ENCODE results near the gene IDI2.
"Not testable (repeated sequence)": the region's sequence is repeated elsewhere in the genome, so short reads cannot be mapped to it uniquely, and the experiment has no call there.

The IDI2 gene

DNA sequence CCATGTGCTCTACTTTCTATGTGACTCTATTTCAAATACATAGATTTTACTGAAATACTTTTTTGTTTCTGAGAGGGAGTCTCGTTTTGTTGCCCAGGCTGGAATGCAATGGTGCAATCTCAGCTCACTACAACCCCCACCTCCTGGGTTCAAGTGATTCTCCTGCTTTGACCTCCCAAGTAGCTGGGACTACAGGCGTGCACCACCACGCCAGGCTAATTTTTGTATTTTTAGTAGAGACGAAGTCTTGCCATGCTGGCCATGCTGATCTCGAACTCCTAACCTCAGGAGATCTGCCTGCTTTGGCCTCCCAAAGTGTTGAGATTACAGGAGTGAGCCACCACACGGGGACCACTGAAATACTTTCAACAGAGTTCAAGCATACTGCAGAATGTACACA is 19.8 kb upstream of the IDI2 start:
- no peak for DNase-seq

GRCh38 chr10:1044964-1045363 is 19.3 kb upstream of the IDI2 start:
- no peak for DNase-seq

- DNase-seq, result no peak
These were observed 18.5 kb upstream of the IDI2 start for GRCh38 chr10:1044146-1044545.

DNA sequence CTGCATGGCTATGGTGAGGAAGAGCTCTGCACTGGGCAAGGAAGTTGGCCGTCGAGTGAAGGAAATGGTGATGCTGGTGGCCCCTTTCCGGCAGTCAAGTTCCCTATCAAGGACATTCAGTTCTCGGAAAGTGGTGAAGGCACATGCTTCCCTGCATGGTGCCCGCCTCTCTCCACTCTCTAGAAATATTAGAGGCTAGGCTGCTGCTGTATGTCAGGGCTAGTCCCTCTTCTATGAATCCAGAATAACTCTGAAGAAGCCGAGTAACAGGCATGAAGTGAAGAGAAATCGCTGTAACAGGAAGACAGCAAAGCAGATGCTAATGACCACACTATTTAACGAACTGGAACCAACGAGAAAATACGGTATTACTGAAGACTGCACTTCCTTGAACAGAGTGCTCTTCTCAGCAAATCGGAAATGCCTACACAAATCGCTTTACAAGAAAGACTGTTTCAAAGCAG is 17.9 kb upstream of the IDI2 start:
- peak in 1 of 2 donors; percentile 9 for DNase-seq

GRCh38 chr10:1041514-1041913 is 15.9 kb upstream of the IDI2 start:
- no peak for DNase-seq

GRCh38 chr10:1040133-1040532 is 14.5 kb upstream of the IDI2 start:
- DNase-seq, result no peak

DNA sequence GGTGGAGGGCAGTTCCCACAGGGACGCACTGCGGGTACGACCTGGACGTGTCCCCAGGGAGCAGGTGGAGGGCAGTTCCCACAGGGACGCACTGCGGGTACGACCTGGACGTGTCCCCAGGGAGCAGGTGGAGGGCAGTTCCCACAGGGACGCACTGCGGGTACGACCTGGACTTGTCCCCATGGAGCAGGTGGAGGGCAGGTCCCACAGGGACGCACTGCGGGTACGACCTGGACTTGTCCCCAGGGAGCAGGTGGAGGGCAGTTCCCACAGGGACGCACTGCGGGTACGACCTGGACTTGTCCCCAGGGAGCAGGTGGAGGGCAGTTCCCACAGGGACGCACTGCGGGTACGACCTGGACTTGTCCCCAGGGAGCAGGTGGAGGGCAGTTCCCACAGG is 13.1 kb upstream of the IDI2 start:
- DNase-seq, result not testable (repeated sequence)

DNA sequence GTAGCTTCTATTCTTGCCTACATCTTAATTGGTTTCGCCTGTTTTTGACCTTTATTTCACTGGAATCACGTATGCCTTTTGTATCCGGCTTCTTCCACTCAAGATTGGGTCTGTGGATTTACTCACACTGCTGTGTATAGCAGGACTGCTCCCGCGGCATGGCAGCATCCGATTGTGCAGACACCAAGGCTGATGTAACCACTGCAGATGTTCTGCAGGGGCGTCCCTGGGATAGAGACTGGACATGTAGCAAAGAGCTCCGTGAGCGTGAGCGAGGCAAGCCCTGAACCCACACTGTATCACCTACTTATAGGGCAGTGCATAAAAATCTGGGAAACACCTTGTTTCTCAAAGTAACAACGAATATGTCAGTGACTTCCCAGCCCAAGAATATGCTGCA is 11.4 kb upstream of the IDI2 start:
- no peak for DNase-seq

DNA sequence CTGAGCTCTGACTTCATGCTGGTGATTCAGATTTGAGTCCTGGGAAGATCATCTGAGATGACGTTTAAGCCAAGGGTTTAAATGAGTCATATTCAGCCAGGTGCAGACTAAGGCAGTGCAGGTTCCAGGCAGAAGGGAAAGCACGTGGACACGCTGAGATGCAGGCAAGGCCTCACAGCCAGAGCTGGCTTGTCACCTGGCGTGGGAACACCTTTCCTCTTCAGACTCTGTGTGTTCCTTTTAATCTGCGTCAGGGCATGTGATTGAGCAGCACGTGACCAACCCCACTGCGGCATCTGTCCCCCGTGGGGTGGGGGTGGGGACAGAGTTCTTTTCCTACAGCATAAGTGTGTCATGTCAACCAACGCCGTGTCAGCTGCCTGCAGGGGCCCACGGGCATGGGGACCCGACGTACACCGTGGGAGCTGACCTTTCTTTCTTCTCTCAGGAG is 10.7 kb upstream of the IDI2 start:
- peak; percentile 26 to 42 for DNase-seq

- DNase-seq, result no peak
These were observed 9.5 kb upstream of the IDI2 start for GRCh38 chr10:1035201-1035600.

DNA sequence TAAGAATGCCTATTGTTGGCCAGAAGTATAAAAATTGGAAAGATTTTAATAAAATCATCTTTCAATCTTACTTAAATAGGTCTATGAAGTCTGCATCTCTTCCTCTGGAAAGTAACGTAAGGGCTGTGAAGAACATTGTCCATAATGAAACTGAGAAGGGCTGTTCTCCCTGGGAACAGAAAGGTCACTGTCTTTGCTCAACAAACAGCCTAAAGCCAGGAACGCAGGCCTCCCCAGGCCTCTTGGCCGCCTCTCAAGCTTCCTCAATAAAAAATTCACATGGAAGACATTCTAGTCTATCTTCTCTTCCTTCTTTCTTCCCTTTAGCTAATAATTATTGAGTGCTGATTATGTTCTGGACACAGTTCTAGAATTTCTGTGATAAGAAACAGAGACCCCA is 9.1 kb upstream of the IDI2 start:
- no peak for DNase-seq

DNA sequence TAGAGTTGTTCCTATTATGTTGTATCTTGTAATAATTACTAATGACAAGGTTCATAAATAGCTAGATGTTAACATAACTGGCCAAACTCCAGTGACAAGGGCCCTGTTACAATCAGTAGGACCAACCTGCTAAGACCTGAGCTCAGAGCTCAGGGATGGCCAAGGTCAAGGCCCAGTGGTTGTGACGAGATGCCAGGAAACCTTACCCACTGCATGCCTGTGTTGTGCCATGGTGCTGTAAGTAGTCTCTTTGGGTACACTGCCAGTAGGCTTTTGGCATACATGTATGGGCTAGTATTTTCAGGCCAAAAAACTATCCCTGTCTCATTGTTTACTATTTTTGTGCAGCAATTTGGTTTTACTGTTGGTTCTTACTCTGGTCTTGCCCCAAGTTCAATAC is 7.9 kb upstream of the IDI2 start:
- no peak for DNase-seq

- DNase-seq, result no peak
These were observed 4.2 kb upstream of the IDI2 start for GRCh38 chr10:1029838-1030237.

DNA sequence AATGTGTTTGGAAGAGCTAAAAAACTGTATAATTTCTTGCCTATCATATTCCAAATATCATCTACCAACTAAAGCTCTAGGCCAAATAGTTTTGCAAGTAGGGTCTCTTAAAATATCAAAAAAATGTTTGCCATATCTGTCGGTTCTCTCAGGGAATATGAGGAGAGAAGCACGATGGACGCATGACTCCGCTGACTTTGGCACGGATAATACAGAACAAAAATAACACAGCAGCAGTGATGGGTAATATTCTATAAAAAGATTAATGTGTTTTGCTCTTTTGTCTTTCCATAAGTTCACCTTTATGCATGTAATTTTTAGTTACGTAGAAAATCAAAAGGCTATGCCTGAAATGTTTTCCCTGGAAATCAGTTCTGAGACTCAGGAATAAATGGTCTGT is 919 bp upstream of the IDI2 start:
- DNase-seq, result no peak

DNA sequence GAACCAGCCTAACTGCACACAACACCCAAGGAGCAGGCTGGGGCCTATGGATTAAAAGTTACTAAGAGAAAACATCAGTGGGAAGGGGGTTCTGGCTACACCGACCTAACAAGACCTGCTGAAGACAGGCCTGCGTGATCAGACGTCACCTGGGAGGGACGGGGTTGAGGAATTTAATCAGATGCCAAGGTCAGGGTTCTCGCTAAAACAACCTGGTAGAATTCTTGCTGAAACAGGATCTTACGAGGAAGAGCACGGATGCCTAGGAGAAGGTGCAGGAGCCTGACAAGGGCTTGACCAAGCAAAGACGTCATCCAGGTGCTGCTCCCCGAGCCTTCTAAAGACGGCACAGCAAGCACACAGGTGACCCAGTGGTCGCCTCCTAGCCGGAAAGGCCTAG is 1.6 kb downstream of the IDI2 start:
- no peak for DNase-seq

GRCh38 chr10:1022413-1022812 is 3.2 kb downstream of the IDI2 start:
- DNase-seq, result no peak

DNA sequence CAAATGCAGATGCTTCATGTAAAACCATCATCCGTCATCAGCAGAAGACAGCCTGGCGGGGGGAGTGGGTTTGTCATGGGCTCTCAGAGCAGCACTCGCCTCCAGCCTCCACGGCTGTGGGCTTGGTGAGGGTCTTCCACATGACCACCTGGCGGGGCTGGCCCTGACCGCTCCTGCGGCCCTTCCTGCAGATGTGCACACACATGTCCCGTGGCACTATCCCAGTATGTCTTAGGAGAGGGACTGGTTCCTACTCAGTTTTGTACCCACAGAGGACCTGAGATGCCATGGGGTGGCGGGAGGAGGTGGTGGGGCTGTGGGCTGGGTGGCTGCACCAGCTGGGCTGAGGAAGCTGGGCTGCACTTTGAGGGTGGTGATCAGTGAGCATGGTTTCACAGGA is 4.7 kb downstream of the IDI2 start:
- DNase-seq, result no peak

GRCh38 chr10:1020460-1020859 is 5.2 kb downstream of the IDI2 start:
- no peak for DNase-seq

- DNase-seq, result no peak
These were observed 6.3 kb downstream of the IDI2 start for GRCh38 chr10:1019362-1019761.

- DNase-seq, result no peak
These were observed 10.0 kb downstream of the IDI2 start for GRCh38 chr10:1015688-1016087.

GRCh38 chr10:1011696-1012095 is 14.0 kb downstream of the IDI2 start:
- no peak for DNase-seq

DNA sequence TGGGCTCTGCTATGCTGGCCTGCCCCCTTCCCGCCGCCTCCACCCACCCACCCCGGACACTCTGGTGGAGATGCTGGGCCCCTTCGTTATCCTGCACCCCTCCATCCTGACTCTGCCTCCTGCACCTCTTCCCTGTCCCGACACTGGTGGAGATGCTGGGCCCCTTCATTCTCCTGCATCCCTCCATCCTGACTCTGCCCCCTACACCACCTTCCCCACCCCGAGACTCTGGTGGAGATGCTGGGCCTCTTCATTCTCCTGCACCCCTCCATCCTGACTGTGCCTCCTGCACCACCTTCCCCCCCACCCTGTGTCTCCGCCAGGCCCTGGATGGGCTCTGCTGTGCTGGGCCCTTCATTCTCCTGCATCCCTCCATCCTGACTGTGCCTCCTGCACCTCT is 15.0 kb downstream of the IDI2 start:
- DNase-seq, result no peak

DNA sequence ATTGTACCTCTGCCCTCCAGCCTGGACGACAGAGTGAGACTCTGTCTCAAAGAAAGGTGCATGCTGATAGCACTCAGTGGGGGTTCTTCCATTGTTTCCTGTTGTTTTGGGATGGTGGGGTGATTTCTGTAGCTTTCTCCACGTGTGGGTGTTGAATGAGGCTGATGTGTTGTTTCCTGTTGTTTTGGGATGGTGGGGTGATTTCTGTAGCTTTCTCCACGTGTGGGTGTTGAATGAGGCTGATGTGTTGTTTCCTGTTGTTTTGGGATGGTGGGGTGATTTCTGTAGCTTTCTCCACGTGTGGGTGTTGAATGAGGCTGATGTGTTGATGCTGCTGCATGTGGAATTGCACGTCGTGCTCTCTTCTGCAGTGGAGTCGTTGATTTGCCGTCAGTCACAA is 15.7 kb downstream of the IDI2 start:
- DNase-seq, result not testable (repeated sequence)

DNA sequence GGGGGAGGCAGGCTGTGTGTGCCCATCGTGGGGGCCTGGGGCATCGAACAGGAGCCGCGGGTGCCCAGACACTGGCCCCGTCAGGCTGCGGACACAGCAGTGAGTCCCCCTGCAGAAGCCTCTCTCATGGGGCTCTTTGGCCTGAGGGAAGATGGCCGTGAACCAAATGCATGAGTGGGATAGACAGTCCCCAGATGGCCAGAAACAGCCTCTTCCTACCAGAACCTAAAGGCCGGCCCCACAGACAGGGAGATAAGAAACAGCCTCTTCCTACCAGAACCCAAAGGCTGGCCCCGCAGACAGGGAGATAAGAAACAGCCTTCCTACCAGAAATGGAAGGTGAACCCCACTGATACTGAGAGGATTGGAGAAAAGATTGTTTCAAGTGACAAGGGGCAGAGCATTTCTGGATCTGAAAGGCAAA is 16.6 kb downstream of the IDI2 start:
- DNase-seq, result no peak

- no peak for DNase-seq
These were observed 18.1 kb downstream of the IDI2 start for GRCh38 chr10:1007583-1007982.

DNA sequence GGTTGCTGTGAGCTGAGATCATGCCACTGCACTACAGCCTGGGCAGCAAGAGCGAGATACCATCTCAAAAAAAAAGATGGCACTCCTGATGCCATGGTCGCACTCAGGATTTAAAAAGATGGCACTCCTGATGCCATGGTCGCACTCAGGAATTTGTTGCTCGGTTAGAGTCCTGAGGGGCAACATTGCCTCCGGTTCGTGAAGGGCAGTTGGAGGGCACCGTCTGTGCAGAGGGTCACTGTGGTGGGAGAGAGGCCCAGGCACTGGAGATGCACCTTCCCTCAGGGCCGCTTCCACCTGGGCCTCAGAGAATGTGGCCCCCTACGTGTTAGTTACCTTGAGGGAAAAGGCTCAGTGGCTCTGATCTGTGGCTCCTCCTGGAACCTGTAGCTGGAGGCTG is 19.1 kb downstream of the IDI2 start:
- no peak for DNase-seq

All from activated CD4-positive, alpha-beta T cell treated with anti-CD3 and anti-CD28 coated beads for 4 hours (primary cell).